CD4-positive, CD25-positive, alpha-beta regulatory T cell (primary cell): ENCODE data around the gene LMNTD2. TPM values are rescaled to one million over a fixed set of nuclear protein-coding genes. Genes with fewer than 3 reads are reported as not detected.

Experiments used
- ATAC-seq, 2 donors: fragments of 150-1000 bp; cut with Tn5 transposase; one replicate each; pipeline ENCODE4 v1.10.0; 2021; ENCODE audit warnings: low read depth in 2 of 2, moderate number of reproducible peaks in 2 of 2, moderate library complexity in 1 of 2
- DNase-seq, 3 donors: peaks; one replicate each; pipeline versions ENCODE4 v3.0.0 to v3.0.0-alpha.2; 2012 to 2022; ENCODE audit warnings: mixed read lengths in 1 of 3
- H3K27ac ChIP-seq: one replicate; pipeline ENCODE4 v1.7.0; 2013; ENCODE audit warnings: mild to moderate bottlenecking, low read length; ENCODE audit not compliant: insufficient read depth, poor library complexity, severe bottlenecking
- H3K27me3 ChIP-seq: one replicate; pipeline ENCODE4 v1.7.0; 2013; ENCODE audit warnings: low read length; ENCODE audit not compliant: control insufficient read depth, insufficient read depth
- H3K36me3 ChIP-seq: one replicate; pipeline ENCODE4 v1.7.0; 2013; ENCODE audit warnings: mild to moderate bottlenecking, low read length, moderate library complexity; ENCODE audit not compliant: control insufficient read depth, insufficient read depth
- H3K4me1 ChIP-seq: 2 replicates; pipeline ENCODE4 v1.7.0; 2013; ENCODE audit warnings: mild to moderate bottlenecking, low read length; ENCODE audit not compliant: insufficient read depth, control insufficient read depth, poor library complexity, severe bottlenecking
- H3K4me3 ChIP-seq: one replicate; pipeline ENCODE4 v1.7.0; 2013; ENCODE audit warnings: low read depth, mild to moderate bottlenecking, low read length, moderate library complexity
- H3K9me3 ChIP-seq, 2 experiments: 1 replicate in 1 of 2; 2 replicates in 1 of 2; pipeline ENCODE4 v1.7.0; 2013; ENCODE audit warnings: low read length in 2 of 2, mild to moderate bottlenecking in 1 of 2, moderate library complexity in 1 of 2; ENCODE audit not compliant: control insufficient read depth in 2 of 2
- H3K27ac Mint-ChIP-seq, 3 donors: one replicate each; pipeline ENCODE4 v1.8.0; 2020 to 2022; ENCODE audit warnings: mild to moderate bottlenecking in 3 of 3, mixed read lengths in 3 of 3, moderate library complexity in 2 of 3
- H3K27me3 Mint-ChIP-seq: one replicate; pipeline ENCODE4 v1.8.0; 2022; ENCODE audit warnings: mild to moderate bottlenecking, mixed read lengths
- H3K36me3 Mint-ChIP-seq: one replicate; pipeline ENCODE4 v1.8.0; 2020; ENCODE audit warnings: mixed read lengths
- H3K4me1 Mint-ChIP-seq, 4 donors: one replicate each; pipeline ENCODE4 v1.8.0; 2020 to 2022; ENCODE audit warnings: mixed read lengths in 4 of 4, mild to moderate bottlenecking in 1 of 4
- H3K4me3 Mint-ChIP-seq, 4 donors: one replicate each; pipeline ENCODE4 v1.8.0; 2020 to 2022; ENCODE audit warnings: mild to moderate bottlenecking in 4 of 4, mixed read lengths in 4 of 4, moderate library complexity in 3 of 4
- H3K9me3 Mint-ChIP-seq, 7 donors: one replicate each; pipeline ENCODE4 v1.8.0; 2020 to 2022; ENCODE audit warnings: mixed read lengths in 7 of 7, mild to moderate bottlenecking in 3 of 7, moderate library complexity in 2 of 7
- polyA plus RNA-seq, 4 donors: library from polyadenylated mRNA; unstranded; fragments of 300-500 nt; fragmentation: Illumina TruSeq; gene quantifications; one replicate each; pipeline ENCODE4 v1.2.3, GENCODE V29; 2021
- total RNA-seq: library from RNA; stranded (reverse); gene quantifications from one replicate; pipeline ENCODE4 v1.2.3, GENCODE V29; 2022

LMNTD2 gene
- total and polyA plus RNA-seq, 5 donors from 2014 or later = 0.79 to 5.1 (median 1.1) TPM

DNA sequence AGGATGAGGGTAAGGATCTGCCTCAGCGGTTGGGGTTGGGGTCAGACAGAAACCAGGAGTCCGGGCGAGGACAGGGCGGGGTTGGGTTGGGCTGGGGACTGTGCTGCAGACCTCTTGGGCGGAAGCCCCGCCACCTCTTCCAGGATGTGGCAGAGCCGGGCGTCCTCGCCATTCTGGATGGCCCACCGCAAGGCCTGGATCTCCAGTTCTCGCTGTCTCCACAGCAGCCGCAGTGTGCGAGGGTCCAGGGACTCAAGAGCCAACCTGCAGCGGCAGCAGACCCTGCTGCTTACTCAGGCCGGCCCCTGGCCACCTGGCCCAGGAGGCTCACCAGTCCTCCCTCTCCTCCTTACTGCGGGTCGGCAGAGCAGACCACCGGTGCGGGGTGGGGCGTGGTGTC, 2.0 kb downstream of the LMNTD2 start:
- Histone ChIP-seq H3K9me3 (no peaks in the 10 kb centered on the region), H3K4me1 (peaks cover 46% of the 10 kb centered on the region), H3K27me3 (no peaks in the 10 kb centered on the region), H3K36me3 (no peaks in the 10 kb centered on the region), H3K4me3 (no peak overlapping the region), H3K27ac (no peak overlapping the region)
- no peak overlapping the region for H3K4me3 Mint-ChIP-seq
- no peaks in the 10 kb centered on the region for H3K9me3 Mint-ChIP-seq
- H3K27ac Mint-ChIP-seq = no peak overlapping the region
- H3K36me3 Mint-ChIP-seq = no peaks in the 10 kb centered on the region
- H3K27me3 Mint-ChIP-seq = peaks cover 4% of the 10 kb centered on the region
- ATAC-seq (no peak), DNase-seq (no peak)
- H3K4me1 Mint-ChIP-seq = peaks cover 0 to 22% (median 8%) of the 10 kb centered on the region in 4 donors

GRCh38 chr11:557328-558132, 3.0 kb downstream of the LMNTD2 start:
- no peaks in the 10 kb centered on the region for H3K36me3 Mint-ChIP-seq
- H3K4me3 Mint-ChIP-seq = peak overlapping the region in 3 of 4 donors; percentile 27 to 66 (median 62)
- no peaks in the 10 kb centered on the region for H3K36me3 ChIP-seq
- no peaks in the 10 kb centered on the region for H3K27me3 ChIP-seq
- H3K27ac ChIP-seq = no peak overlapping the region
- H3K9me3 Mint-ChIP-seq = no peaks in the 10 kb centered on the region
- peaks cover 4% of the 10 kb centered on the region for H3K27me3 Mint-ChIP-seq
- H3K4me1 Mint-ChIP-seq = peaks cover 0 to 22% (median 8%) of the 10 kb centered on the region in 4 donors
- H3K27ac Mint-ChIP-seq = no peak overlapping the region
- peaks cover 46% of the 10 kb centered on the region for H3K4me1 ChIP-seq
- ATAC-seq (no peak), DNase-seq (no peak)
- no peak overlapping the region for H3K4me3 ChIP-seq
- no peaks in the 10 kb centered on the region for H3K9me3 ChIP-seq

- H3K4me3 Mint-ChIP-seq = peak overlapping the region; percentile 46 to 80 (median 70)
- ATAC-seq (no peak), DNase-seq (no peak)
- H3K27me3 ChIP-seq = no peaks in the 10 kb centered on the region
- H3K36me3 Mint-ChIP-seq = no peaks in the 10 kb centered on the region
- H3K36me3 ChIP-seq = no peaks in the 10 kb centered on the region
- peaks cover 0 to 20% (median 8%) of the 10 kb centered on the region in 4 donors for H3K4me1 Mint-ChIP-seq
- peaks cover 41% of the 10 kb centered on the region for H3K4me1 ChIP-seq
- H3K27ac Mint-ChIP-seq = peak overlapping the region in 1 of 3 donors; percentile 89
- no peaks in the 10 kb centered on the region for H3K9me3 ChIP-seq
- H3K4me3 ChIP-seq = no peak overlapping the region
- no peaks in the 10 kb centered on the region for H3K9me3 Mint-ChIP-seq
- H3K27me3 Mint-ChIP-seq = peaks cover 4% of the 10 kb centered on the region
- H3K27ac ChIP-seq = no peak overlapping the region
These were observed 3.8 kb downstream of the LMNTD2 start for GRCh38 chr11:556662-557256.

- no peaks in the 10 kb centered on the region for H3K36me3 Mint-ChIP-seq
- ATAC-seq = no peak
- H3K27ac Mint-ChIP-seq = peak overlapping the region in 1 of 3 donors; percentile 89
- Histone ChIP-seq H3K27ac (no peak overlapping the region), H3K4me3 (no peak overlapping the region), H3K36me3 (no peaks in the 10 kb centered on the region), H3K4me1 (peaks cover 36% of the 10 kb centered on the region), H3K9me3 (no peaks in the 10 kb centered on the region), H3K27me3 (no peaks in the 10 kb centered on the region)
- H3K27me3 Mint-ChIP-seq = peaks cover 4% of the 10 kb centered on the region
- peak in 1 of 3 donors; percentile 28 for DNase-seq
- H3K9me3 Mint-ChIP-seq = no peaks in the 10 kb centered on the region
- H3K4me1 Mint-ChIP-seq = peaks cover 0 to 15% (median 6%) of the 10 kb centered on the region in 4 donors
- H3K4me3 Mint-ChIP-seq = peak overlapping the region; percentile 46 to 80 (median 66)
These were observed 4.5 kb downstream of the LMNTD2 start for GRCh38 chr11:555780-556661.

- H3K4me3 ChIP-seq = no peak overlapping the region
- DNase-seq (no peak), ATAC-seq (peak; percentile 7 to 13)
- H3K27me3 ChIP-seq = no peaks in the 10 kb centered on the region
- H3K27ac ChIP-seq = no peak overlapping the region
- no peaks in the 10 kb centered on the region for H3K36me3 ChIP-seq
- peak overlapping the region in 3 of 4 donors; percentile 41 to 47 (median 46) for H3K4me3 Mint-ChIP-seq
- H3K9me3 Mint-ChIP-seq = no peaks in the 10 kb centered on the region
- no peaks in the 10 kb centered on the region for H3K36me3 Mint-ChIP-seq
- H3K27ac Mint-ChIP-seq = no peak overlapping the region
- H3K9me3 ChIP-seq = no peaks in the 10 kb centered on the region
- peaks cover 0 to 15% (median 6%) of the 10 kb centered on the region in 4 donors for H3K4me1 Mint-ChIP-seq
- H3K27me3 Mint-ChIP-seq = peaks cover 4% of the 10 kb centered on the region
- peaks cover 34% of the 10 kb centered on the region for H3K4me1 ChIP-seq
These were observed 5.2 kb downstream of the LMNTD2 start for GRCh38 chr11:555227-555779.

- no peaks in the 10 kb centered on the region for H3K36me3 ChIP-seq
- Mint-ChIP-seq H3K36me3 (no peaks in the 10 kb centered on the region), H3K4me1 (peaks cover 0 to 9% (median 2%) of the 10 kb centered on the region in 4 donors), H3K27me3 (peaks cover 4% of the 10 kb centered on the region), H3K4me3 (peak overlapping the region in 3 of 4 donors; percentile 46 to 61 (median 47)), H3K9me3 (no peaks in the 10 kb centered on the region), H3K27ac (peak overlapping the region in 1 of 3 donors; percentile 14)
- no peak overlapping the region for H3K4me3 ChIP-seq
- peak; percentile 75 to 79 for ATAC-seq
- DNase-seq = peak; percentile 74 to 81 (median 77)
- no peaks in the 10 kb centered on the region for H3K27me3 ChIP-seq
- H3K4me1 ChIP-seq = peaks cover 27% of the 10 kb centered on the region
- H3K27ac ChIP-seq = no peak overlapping the region
- no peaks in the 10 kb centered on the region for H3K9me3 ChIP-seq
These were observed 5.9 kb downstream of the LMNTD2 start for GRCh38 chr11:554428-555226.

- H3K27me3 ChIP-seq = no peaks in the 10 kb centered on the region
- no peaks in the 10 kb centered on the region for H3K9me3 ChIP-seq
- no peak overlapping the region for H3K27ac ChIP-seq
- Mint-ChIP-seq H3K4me1 (peaks cover 0 to 4% (median 2%) of the 10 kb centered on the region in 4 donors), H3K9me3 (no peaks in the 10 kb centered on the region), H3K4me3 (no peak overlapping the region), H3K27ac (no peak overlapping the region), H3K27me3 (peaks cover 7% of the 10 kb centered on the region), H3K36me3 (no peaks in the 10 kb centered on the region)
- H3K36me3 ChIP-seq = no peaks in the 10 kb centered on the region
- H3K4me3 ChIP-seq = no peak overlapping the region
- peaks cover 23% of the 10 kb centered on the region for H3K4me1 ChIP-seq
- DNase-seq (no peak), ATAC-seq (no peak)
These were observed 6.6 kb downstream of the LMNTD2 start for GRCh38 chr11:553988-554340.
